PC-3 (cell line): Measurements from ENCODE around the gene TBL3. TPM values are rescaled to one million over a fixed set of nuclear protein-coding genes. Genes with fewer than 3 reads are reported as not detected.
"Not testable (repeated sequence)": the region's sequence is repeated elsewhere in the genome, so short reads cannot be mapped to it uniquely, and the experiment has no call there.

Experiments used
- ATAC-seq: fragments of 200-7000 bp; cut with Tn5 transposase; 2 replicates; pipeline ENCODE4 v1.9.1; 2020; ENCODE audit warnings: mild to moderate bottlenecking, moderate library complexity
- BruUV-seq: library from RNA; stranded (reverse); fragments of 400-500 nt; replicated peaks from 2 replicates; lab custom pipeline; 2021; lab: Mats Ljungman, UMichigan
- CTCF ChIA-PET: fragments of 300-600 bp; sonication (Branson Sonifier 250); formaldehyde crosslinking; loops from one replicate; lab custom pipeline; 2022; ENCODE audit warnings: antibody characterized with exemption; lab: Charles Lee
- POLR2A ChIA-PET: fragments of 300-600 bp; sonication (Branson Sonifier 250); formaldehyde crosslinking; loops from one replicate; lab custom pipeline; 2022; ENCODE audit warnings: antibody characterized with exemption; ENCODE audit not compliant: unreplicated experiment; lab: Charles Lee
- DNase-seq: peaks from one replicate; pipeline ENCODE4 v3.0.0-alpha.2; 2015
- H2AFZ ChIP-seq: fragments of 300-600 bp; sonication (generic); 2 replicates; pipeline ENCODE4 v1.6.0; 2016; ENCODE audit warnings: antibody characterized with exemption, low read length
- H3F3A ChIP-seq: fragments of 300-600 bp; sonication (generic); one replicate; pipeline ENCODE4 v1.6.0; 2017; ENCODE audit warnings: antibody characterized with exemption, low read length, control low read depth, mild to moderate bottlenecking; ENCODE audit not compliant: unreplicated experiment
- H3K27ac ChIP-seq: fragments of 300-600 bp; sonication (generic); 2 replicates; pipeline ENCODE4 v1.5.1; 2016; ENCODE audit warnings: mild to moderate bottlenecking, low read length
- H3K27me3 ChIP-seq: fragments of 300-600 bp; sonication (generic); 2 replicates; pipeline ENCODE4 v1.6.1; 2016; ENCODE audit warnings: low read length, mixed read lengths
- H3K36me3 ChIP-seq: fragments of 300-600 bp; sonication (generic); 2 replicates; pipeline ENCODE4 v1.6.1; 2016; ENCODE audit warnings: low read depth, mixed run types, low read length, mixed read lengths
- H3K4me1 ChIP-seq: fragments of 300-600 bp; sonication (generic); 2 replicates; pipeline ENCODE4 v1.5.1; 2016; ENCODE audit warnings: low read length; ENCODE audit not compliant: insufficient read depth
- H3K4me2 ChIP-seq: fragments of 300-600 bp; sonication (generic); 2 replicates; pipeline ENCODE4 v1.6.0; 2016; ENCODE audit warnings: low read length
- H3K4me3 ChIP-seq: fragments of 300-600 bp; sonication (generic); 2 replicates; pipeline ENCODE4 v1.5.1; 2016; ENCODE audit warnings: mild to moderate bottlenecking, low read length, mixed read lengths
- H3K79me2 ChIP-seq: fragments of 300-600 bp; sonication (generic); 2 replicates; pipeline ENCODE4 v1.6.1; 2017; ENCODE audit warnings: low read length, mixed read lengths
- H3K9ac ChIP-seq: fragments of 300-600 bp; sonication (generic); 2 replicates; pipeline ENCODE4 v1.6.0; 2016; ENCODE audit warnings: mild to moderate bottlenecking, low read length
- H3K9me2 ChIP-seq: fragments of 300-600 bp; sonication (generic); replicated peaks from 2 replicates; pipeline ENCODE4 v1.6.1; 2016; ENCODE audit warnings: mixed run types, low read length, mixed read lengths
- H3K9me3 ChIP-seq: fragments of 300-600 bp; sonication (generic); 2 replicates; pipeline ENCODE4 v1.6.1; 2016; ENCODE audit warnings: low read length, mixed read lengths
- H4K20me1 ChIP-seq: fragments of 300-600 bp; sonication (generic); 2 replicates; pipeline ENCODE4 v1.6.1; 2016; ENCODE audit warnings: low read length, mixed read lengths
- CTCF ChIP-seq: fragments of 300-600 bp; sonication (generic); conservative IDR thresholded peaks from 2 replicates; pipeline ENCODE4 v1.5.1; 2017; ENCODE audit warnings: antibody characterized with exemption, low read depth, mild to moderate bottlenecking, low read length
- EZH2 ChIP-seq: fragments of 300-600 bp; sonication (generic); IDR thresholded peaks from one replicate; pipeline ENCODE4 v1.6.1; 2017; ENCODE audit warnings: antibody characterized with exemption, mild to moderate bottlenecking, low read length; ENCODE audit not compliant: unreplicated experiment
- EZH2phosphoT487 ChIP-seq: fragments of 300-600 bp; sonication (generic); IDR thresholded peaks from 2 replicates; pipeline ENCODE4 v1.6.1; 2018; ENCODE audit warnings: mild to moderate bottlenecking, antibody characterized with exemption, low read length, borderline replicate concordance
- intact Hi-C: fragments of 100-400 bp; cut with micrococcal nuclease; formaldehyde crosslinking; loops from 2 replicates; pipeline ENCODE4 v1.9.0; 2023
- total RNA-seq: library from RNA; depleted of rRNA; stranded (reverse); fragments of >200 nt; gene quantifications from 2 replicates; pipeline ENCODE4 v1.2.3, GENCODE V29; 2014

TBL3 gene
- total RNA-seq, 1 experiment from 2014 or later, result 71.5 TPM

DNA sequence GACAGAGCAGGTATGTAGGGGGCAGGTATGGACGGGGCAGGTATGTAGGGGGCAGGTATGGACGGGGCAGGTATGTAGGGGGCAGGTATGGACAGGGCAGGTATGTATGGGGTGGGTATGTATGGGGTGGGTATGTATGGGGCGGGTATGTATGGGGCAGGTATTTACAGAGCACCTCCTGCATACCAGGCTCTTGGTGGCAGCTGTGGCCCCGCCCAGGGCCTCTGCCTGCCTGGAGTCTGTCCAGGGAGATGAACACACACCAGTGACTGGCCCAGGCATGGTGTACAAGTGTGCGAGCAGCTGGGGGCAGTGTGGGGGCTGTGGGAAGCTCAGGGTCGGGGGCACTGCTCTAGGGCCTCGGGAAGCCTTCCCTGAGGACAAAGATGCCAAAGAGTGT, 21.8 kb upstream of the TBL3 start:
- Histone ChIP-seq H3K36me3 (no peaks in the 10 kb centered on the region), H3K4me1 (no peaks in the 10 kb centered on the region), H2AFZ (no peak overlapping the region), H3K79me2 (no peaks in the 10 kb centered on the region), H3K27ac (no peak overlapping the region), H3K27me3 (no peaks in the 10 kb centered on the region), H3K4me3 (no peak overlapping the region), H4K20me1 (no peaks in the 10 kb centered on the region), H3K9me2 (no peaks in the 10 kb centered on the region), H3K9ac (no peak overlapping the region), H3K9me3 (no peaks in the 10 kb centered on the region), H3F3A (no peaks in the 10 kb centered on the region), H3K4me2 (no peak overlapping the region)
- BruUV-seq, result no TSS peak
- ChIA-PET POLR2A (no interaction called here), CTCF (no interaction called here)
- TF ChIP-seq EZH2 (no peak), CTCF (no peak), EZH2phosphoT487 (no peak)
- ATAC-seq, result 0 out of 2 replicates have a peak, but pooled peaks have one; percentile 22
- no peak for DNase-seq
- intact Hi-C loops, result no loop called here

- intact Hi-C loops, result no loop called here
- no TSS peak for BruUV-seq
- ATAC-seq (no peak), DNase-seq (no peak)
- Histone ChIP-seq H3K4me3 (no peak overlapping the region), H3K9me2 (no peaks in the 10 kb centered on the region), H4K20me1 (no peaks in the 10 kb centered on the region), H3K9me3 (no peaks in the 10 kb centered on the region), H3K27me3 (no peaks in the 10 kb centered on the region), H3K27ac (no peak overlapping the region), H2AFZ (no peak overlapping the region), H3K4me1 (no peaks in the 10 kb centered on the region), H3K79me2 (no peaks in the 10 kb centered on the region), H3F3A (no peaks in the 10 kb centered on the region), H3K4me2 (no peak overlapping the region), H3K36me3 (no peaks in the 10 kb centered on the region), H3K9ac (no peak overlapping the region)
- POLR2A ChIA-PET, result no interaction called here
- CTCF ChIA-PET, result no interaction called here
- TF ChIP-seq CTCF (no peak), EZH2phosphoT487 (no peak), EZH2 (no peak)
Measured at GRCh38 chr16:1950559-1950958, 21.3 kb upstream of the TBL3 start.

DNA sequence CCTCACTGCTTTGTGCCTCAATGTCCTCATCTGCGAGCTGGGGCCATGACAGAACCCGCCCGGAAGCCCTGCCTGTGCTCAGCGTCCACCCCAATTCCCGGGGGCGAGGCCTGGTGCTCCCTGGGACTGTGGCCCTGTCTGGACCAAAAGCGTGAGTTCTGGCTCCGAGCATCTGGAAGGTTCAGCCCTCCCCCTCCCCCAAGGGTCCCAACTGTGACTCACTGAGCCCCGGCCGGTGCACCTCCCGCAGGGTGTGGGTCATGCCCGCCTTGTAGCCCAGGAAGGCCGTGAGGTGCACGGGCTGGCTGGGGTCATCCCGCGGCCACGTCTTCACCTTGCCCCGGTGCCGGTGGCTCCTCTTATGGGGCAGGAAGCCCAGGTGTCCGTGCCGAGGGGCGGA, 18.1 kb upstream of the TBL3 start:
- no peaks in the 10 kb centered on the region for H3K36me3 ChIP-seq
- no peaks in the 10 kb centered on the region for H3K27me3 ChIP-seq
- no peaks in the 10 kb centered on the region for H3K9me3 ChIP-seq
- H4K20me1 ChIP-seq, result no peaks in the 10 kb centered on the region
- BruUV-seq, result no TSS peak
- H2AFZ ChIP-seq, result no peak overlapping the region
- ChIA-PET CTCF (no interaction called here), POLR2A (no interaction called here)
- TF ChIP-seq EZH2phosphoT487 (no peak), EZH2 (no peak)
- ATAC-seq, result no peak
- DNase-seq, result no peak
- no peak overlapping the region for H3K4me2 ChIP-seq
- H3F3A ChIP-seq, result no peaks in the 10 kb centered on the region
- H3K4me3 ChIP-seq, result no peak overlapping the region
- no peaks in the 10 kb centered on the region for H3K4me1 ChIP-seq
- no peaks in the 10 kb centered on the region for H3K9me2 ChIP-seq
- no peak overlapping the region for H3K27ac ChIP-seq
- no peak overlapping the region for H3K9ac ChIP-seq
- H3K79me2 ChIP-seq, result no peaks in the 10 kb centered on the region
- intact Hi-C loops, result no loop called here

GRCh38 chr16:1957434-1958142, 14.3 kb upstream of the TBL3 start:
- H3K4me3 ChIP-seq, H3K4me2 ChIP-seq, H3F3A ChIP-seq, H3K27ac ChIP-seq, DNase-seq, ATAC-seq, POLR2A ChIA-PET, H4K20me1 ChIP-seq, H3K27me3 ChIP-seq, H2AFZ ChIP-seq, BruUV-seq, intact Hi-C loops, H3K9ac ChIP-seq, H3K9me2 ChIP-seq, H3K36me3 ChIP-seq, H3K4me1 ChIP-seq, CTCF ChIA-PET, H3K9me3 ChIP-seq: not testable (repeated sequence)
- H3K79me2 ChIP-seq, result peaks cover 21% of the 10 kb centered on the region

GRCh38 chr16:1958143-1958491, 13.7 kb upstream of the TBL3 start:
- intact Hi-C loops, H3K27ac ChIP-seq, H2AFZ ChIP-seq, BruUV-seq, CTCF ChIA-PET, H3K27me3 ChIP-seq, POLR2A ChIA-PET, ATAC-seq, H3F3A ChIP-seq, H4K20me1 ChIP-seq, DNase-seq, H3K9me2 ChIP-seq, H3K9ac ChIP-seq, H3K9me3 ChIP-seq, H3K4me3 ChIP-seq, H3K4me2 ChIP-seq, H3K4me1 ChIP-seq: not testable (repeated sequence)
- Histone ChIP-seq H3K79me2 (peaks cover 27% of the 10 kb centered on the region), H3K36me3 (peaks cover 11% of the 10 kb centered on the region)
